Activated effector memory CD4-positive, alpha-beta T cell treated with anti-CD3 and anti-CD28 coated beads, Interleukin-2, amount 50 U/mL, for 16 hours (primary cell): ENCODE results near the gene MCEMP1.
A peak's percentile ranks its signal among the peaks of the same experiment; 100 is the strongest.
"Not testable (repeated sequence)": the region's sequence is repeated elsewhere in the genome, so short reads cannot be mapped to it uniquely, and the experiment has no call there.

ENCODE experiments used
- DNase-seq: peaks from one replicate; pipeline ENCODE4 v3.0.0-alpha.2; 2020

Gene MCEMP1

GRCh38 chr19:7643629-7644549 is 33.0 kb upstream of the MCEMP1 start:
- not testable (repeated sequence) for DNase-seq

DNA sequence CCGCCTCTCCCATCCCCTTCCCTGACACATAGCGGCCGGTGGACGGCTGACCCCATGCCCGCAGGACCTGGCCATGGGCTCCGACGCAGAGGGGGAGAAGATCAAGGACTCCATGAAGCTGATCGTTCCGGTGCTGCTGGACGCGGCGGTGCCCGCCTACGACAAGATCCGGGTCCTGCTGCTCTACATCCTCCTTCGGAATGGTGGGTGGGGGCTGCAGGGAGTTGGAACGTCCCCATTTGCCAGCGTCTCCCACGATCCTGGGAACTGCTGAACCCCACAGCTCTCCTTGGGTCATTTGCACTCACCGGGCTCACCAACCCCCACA is 32.4 kb upstream of the MCEMP1 start:
- no peak for DNase-seq

DNA sequence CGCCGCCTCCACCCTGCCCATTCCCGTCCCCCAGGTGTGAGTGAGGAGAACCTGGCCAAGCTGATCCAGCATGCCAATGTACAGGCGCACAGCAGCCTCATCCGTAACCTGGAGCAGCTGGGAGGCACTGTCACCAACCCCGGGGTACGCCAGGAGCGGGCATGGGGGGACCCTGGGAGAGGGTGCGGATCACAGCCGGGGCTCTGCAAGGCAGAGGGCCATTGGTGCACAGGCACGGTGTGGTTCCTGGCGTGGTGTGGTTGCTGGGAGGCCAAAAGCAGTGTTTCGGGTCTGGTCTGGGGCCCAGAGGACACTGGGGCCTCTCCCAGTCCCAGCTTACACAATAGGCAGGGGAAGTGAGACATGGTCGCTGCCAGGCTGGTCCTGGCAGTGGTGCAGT is 31.7 kb upstream of the MCEMP1 start:
- DNase-seq, result no peak

GRCh38 chr19:7645656-7646425 is 31.0 kb upstream of the MCEMP1 start:
- DNase-seq, result no peak

- no peak for DNase-seq
Observed at GRCh38 chr19:7646426-7646700, 30.5 kb upstream of the MCEMP1 start.

GRCh38 chr19:7647156-7647555 is 29.7 kb upstream of the MCEMP1 start:
- no peak for DNase-seq

- DNase-seq, result no peak
Observed at GRCh38 chr19:7648265-7649014, 28.4 kb upstream of the MCEMP1 start.

DNA sequence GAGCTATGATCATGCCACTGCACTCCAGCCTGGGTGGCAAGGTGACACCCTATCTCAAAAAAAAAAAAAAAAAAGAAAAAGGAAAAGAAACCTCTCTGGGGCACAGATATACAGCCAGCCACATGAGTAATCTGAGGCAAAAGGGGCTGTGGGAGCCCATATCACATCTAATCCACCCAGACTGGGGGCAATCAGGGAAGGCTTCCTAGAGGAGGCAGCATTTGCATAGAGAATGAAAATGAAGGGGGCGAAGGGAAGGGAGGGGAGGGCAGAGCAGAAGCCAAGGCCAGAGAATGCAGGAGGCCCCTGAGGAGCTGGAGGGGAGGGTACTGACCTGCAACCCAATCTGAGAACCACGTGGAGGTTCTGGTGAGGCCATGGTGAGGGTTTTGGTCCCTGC is 26.7 kb upstream of the MCEMP1 start:
- DNase-seq, result no peak

- peak; percentile 96 for DNase-seq
Observed at GRCh38 chr19:7652061-7652641, 24.7 kb upstream of the MCEMP1 start.

GRCh38 chr19:7654401-7654800 is 22.5 kb upstream of the MCEMP1 start:
- no peak for DNase-seq

- no peak for DNase-seq
Observed at GRCh38 chr19:7655581-7655980, 21.3 kb upstream of the MCEMP1 start.

DNA sequence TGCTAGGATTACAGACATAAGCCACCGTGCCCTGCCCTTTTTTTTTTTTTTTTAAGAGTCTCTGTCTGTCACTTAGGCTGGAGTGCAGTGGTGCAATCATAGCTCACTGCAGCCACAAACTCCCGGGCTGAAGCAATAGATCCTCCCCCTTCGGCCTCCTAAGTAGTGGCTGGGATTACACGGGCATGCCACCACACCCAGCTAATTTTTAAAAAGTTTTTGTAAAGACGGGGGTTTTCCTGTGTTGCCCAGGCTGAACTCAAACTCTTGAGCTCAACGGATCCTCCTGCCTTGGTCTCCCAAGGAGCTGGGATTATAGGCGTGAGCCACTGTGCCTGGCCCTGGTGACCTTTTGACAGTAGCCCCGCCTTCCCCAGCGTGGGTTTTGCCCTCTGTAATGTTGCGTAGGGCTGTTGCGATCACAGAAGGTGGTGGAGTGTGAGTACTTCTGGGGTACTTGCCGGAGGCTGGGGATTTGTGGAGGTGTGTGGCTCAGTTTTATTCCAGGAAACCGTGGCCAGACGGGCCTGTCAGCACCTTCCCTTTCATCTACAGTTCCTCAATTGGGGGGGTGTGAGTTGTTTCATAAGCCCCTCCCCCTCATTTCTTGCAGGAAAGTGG is 19.6 kb upstream of the MCEMP1 start:
- no peak for DNase-seq

GRCh38 chr19:7658219-7658686 is 18.6 kb upstream of the MCEMP1 start:
- DNase-seq, result peak; percentile 73

DNA sequence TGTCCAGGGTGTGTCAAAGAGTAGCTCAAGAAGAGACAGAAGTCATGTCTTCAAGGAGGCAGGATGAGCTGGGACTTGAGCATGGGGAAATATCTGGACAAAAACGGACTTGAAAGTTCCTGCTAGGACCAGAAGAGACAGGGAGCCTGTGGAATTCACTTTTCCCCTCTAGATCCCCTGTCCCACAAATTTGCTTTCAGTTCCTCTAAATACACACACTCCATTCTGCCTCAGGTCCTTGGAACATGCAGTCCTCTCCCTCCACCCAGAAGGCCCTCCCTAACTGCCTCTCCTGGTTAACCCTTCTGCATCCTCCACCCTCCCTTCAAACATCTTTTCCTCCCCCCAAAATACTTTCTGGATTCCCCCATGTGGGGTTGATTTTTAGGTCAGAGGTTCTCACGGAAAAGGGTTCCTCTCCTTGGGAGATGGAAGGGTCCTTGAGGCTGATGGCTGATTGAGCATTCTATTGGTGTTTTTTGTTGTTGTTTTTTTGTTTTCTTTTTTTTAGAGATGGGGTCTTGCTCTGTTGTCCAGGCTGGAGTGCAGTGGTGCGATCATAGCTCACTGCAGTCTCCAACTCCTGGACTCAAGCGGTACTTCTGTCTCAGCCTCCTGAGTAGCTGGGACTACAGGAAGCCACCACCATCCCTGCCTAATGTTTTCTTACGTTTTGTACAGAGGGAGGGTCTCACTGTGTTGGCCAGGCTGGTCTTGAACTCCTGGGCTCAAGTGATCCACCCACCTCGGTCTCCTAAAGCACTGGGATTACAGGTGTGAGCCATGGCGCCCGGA is 14.9 kb upstream of the MCEMP1 start:
- no peak for DNase-seq

DNA sequence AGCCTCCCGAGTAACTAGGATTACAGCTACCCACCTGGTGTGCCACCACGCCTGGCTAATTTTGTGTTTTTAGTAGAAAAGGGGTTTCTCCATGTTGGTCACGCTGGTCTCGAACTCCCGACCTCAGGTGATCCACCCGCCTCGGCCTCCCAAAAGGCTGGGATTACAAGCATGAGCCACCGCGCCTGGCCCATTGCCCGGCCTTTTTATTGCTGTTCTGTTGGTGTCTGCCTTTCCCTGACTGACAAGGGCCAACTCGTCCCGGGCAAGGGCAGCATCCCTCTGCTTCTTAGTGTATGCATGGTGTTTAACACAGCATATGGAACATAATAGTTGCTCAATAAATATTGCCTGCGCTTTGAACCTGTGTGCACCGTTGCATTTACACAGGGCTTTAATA is 14.2 kb upstream of the MCEMP1 start:
- DNase-seq, result no peak

GRCh38 chr19:7663706-7664105 is 13.2 kb upstream of the MCEMP1 start:
- no peak for DNase-seq

- no peak for DNase-seq
Observed at GRCh38 chr19:7665076-7665475, 11.8 kb upstream of the MCEMP1 start.

DNA sequence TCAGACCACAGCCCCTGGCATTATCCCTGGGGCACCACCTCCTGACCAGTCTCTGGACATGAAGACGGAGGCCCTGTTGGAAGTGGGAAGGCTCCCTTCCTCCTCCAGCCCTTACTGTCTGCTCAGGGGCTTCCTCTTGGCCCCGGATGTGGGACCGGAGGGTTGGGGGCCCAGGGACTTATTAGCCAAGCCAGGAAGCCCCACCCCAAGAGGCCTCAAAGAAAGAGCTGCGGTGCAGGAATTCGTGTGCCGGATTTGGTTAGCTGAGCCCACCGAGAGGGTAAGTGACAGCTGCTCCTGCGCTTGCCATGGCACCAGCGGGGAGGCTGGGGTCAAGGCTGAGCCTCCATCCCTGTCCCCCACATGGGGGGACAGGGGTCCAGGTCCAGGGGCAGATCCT is 8.0 kb upstream of the MCEMP1 start, which contains the start of gene RETN:
Gene RETN (plus strand): TSS at position 208 of the 400 bp plus-strand sequence. CDS start 278 bp downstream, outside the sequence.
- no peak for DNase-seq

DNA sequence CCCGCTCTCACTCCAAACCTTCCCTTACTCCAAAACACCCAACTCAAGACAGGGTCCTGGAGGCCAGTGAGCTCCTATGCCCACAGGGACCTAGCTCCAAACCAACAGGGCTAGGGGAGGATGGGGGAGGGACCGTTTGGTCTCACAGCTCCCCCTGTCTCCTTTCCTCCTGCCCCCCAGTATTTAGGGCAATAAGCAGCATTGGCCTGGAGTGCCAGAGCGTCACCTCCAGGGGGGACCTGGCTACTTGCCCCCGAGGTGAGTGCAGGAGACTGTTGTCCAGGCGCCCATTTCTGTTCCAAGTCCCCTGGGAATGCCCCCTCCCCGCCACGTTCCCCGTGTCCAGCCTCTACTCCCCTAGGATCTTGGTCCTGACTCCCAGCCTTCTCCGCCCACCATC is 7.2 kb upstream of the MCEMP1 start:
- DNase-seq, result no peak

DNA sequence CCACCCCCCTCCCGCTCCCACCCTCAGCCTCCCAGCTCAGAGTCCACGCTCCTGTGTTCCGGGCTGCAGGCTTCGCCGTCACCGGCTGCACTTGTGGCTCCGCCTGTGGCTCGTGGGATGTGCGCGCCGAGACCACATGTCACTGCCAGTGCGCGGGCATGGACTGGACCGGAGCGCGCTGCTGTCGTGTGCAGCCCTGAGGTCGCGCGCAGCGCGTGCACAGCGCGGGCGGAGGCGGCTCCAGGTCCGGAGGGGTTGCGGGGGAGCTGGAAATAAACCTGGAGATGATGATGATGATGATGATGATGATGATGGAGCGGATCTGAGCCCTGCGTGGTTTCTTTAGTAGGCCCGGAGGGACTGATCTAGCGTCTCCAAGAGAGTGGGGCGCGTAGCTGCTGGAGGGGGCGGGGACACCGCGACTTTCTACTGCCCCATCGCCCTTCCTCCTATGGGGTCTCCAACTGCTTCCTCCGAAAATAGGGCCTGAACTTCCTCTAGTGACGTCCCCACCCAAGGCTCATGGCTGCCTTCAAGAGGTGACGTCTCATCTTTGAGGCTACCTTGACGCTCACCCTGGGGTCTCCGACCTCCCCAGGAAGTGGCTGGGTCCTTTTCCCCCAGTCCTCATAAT is 6.6 kb upstream of the MCEMP1 start:
- DNase-seq, result no peak

DNA sequence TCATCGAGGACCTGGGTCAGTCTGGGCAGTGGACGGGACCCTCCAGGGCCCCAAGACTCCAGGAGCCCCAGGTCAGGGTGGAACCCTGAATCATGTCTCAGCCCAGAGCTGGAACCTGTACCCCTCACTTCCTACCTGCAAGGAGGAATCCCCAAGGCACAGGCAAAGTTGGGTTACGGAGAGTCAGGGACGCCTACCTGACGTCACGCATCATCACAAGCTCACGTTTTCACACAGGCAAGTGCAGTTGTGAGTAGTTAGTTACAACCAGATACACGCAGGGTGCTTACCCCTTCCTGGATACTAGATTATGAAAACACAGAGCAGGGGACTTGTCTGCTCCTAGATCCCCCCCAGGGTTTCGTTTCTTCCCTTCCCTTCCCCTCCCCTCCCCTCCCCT is 6.1 kb upstream of the MCEMP1 start:
- no peak for DNase-seq
